HG02973 (cell line): ENCODE results near the gene HLA-DPA1.
"Not testable (repeated sequence)": the region's sequence is repeated elsewhere in the genome, so short reads cannot be mapped to it uniquely, and the experiment has no call there.

Experiments used
- ATAC-seq: cut with Tn5 transposase; IDR thresholded peaks from one replicate; pipeline ENCODE4 v1.9.1; 2021; ENCODE audit warnings: moderate library complexity; ENCODE audit not compliant: unreplicated experiment

The HLA-DPA1 gene

GRCh38 chr6:33073431-33073871, at the start of gene HLA-DPA1:
HLA-DPA1 (minus strand) TSS chr6:33073649.
- peak; percentile 65 for ATAC-seq

GRCh38 chr6:33123181-33123580, 49.7 kb upstream of the HLA-DPA1 start:
- ATAC-seq: no peak

DNA sequence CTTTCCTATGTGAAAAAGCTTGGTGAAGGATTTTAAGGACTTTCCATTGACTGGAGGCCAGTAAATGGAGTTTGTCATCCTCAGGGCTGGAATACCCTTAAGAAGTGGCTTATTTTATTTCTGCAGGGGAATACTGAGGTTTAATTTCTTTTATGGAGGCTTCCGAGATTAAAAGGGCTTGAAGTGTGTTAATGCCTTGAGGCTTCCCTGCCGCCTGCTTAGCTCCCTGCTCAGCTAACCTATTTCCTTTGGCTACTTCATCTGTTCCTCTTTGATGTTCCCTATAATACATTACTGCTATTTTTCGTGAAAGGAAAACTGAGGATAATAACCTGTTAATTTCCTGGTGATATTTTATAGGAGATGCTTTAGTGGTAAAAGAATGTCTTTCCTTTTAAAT, 46.6 kb upstream of the HLA-DPA1 start:
- no peak for ATAC-seq

DNA sequence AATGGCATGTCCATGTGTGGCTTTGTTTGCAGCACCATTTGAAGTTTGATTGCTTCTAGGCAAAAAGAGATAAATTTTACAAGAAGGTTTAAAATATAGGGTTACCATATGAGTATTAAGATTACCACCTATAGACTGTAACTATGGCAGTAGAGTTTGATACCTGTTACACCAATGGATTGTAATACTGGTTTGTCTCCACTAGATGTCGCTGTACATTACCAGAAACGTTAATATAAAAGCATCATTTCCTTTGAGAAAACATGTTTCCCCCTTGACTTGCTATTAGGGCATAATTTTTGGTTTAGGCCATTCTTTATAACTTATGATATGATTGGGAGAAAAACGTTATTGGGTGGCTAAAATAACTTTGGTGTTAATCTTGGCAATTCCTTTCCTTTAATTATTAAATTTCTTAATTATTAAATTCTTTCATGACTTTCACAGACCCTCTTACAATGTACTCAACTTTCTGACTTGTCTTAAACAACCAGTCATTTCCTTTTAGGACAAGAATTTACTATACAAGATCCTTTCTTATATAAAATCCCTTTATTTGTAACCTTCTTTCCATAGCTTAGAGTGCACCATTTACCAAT, 45.2 kb upstream of the HLA-DPA1 start:
- no peak for ATAC-seq

- no peak for ATAC-seq
Measured at GRCh38 chr6:33117811-33118277, 44.4 kb upstream of the HLA-DPA1 start.

- ATAC-seq: no peak
Measured at GRCh38 chr6:33116841-33117711, 43.6 kb upstream of the HLA-DPA1 start.

- no peak for ATAC-seq
Measured at GRCh38 chr6:33116417-33116816, 43.0 kb upstream of the HLA-DPA1 start.

DNA sequence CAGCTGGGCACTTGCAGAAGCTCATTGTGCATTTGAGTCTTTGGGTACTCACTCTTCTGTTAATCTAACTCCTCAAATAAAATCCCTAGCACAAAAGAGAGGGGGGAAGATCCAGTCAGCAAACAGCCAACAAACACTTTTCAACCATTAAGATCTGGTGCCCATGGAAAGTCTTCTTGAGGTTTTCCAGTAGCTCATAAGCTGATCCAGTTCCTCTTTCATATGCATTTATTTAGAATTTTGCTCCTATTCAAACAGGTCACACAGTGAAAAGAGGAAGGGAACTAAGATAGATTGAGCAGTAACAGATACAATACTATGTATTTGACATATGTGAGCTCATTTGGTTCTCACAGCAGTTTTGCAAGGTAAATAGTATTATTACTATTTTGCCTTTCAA, 41.0 kb upstream of the HLA-DPA1 start:
- ATAC-seq: no peak

DNA sequence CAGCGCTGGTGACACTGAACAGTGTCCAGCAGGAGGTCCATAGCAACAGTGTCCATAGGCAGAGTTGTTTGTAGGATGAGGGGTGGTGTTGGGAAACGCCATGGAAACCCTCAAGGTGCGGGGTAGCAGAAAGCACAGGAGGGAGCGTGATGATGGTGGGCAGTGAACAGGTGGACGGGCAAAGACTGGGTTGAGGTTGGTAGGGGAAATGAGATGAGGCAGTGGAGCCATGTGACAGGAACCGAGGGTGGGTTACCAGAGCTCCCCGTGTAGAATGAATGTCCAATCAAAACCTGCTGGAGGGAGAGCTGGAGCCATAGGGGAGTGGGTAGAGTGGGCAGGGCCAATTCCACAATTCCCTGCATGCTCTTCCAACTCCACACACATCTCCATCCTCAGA, 40.3 kb upstream of the HLA-DPA1 start:
- ATAC-seq: no peak

- peak; percentile 73 for ATAC-seq
Measured at GRCh38 chr6:33112148-33112547, 38.7 kb upstream of the HLA-DPA1 start.

GRCh38 chr6:33108307-33108706, 34.9 kb upstream of the HLA-DPA1 start:
- no peak for ATAC-seq

GRCh38 chr6:33107641-33108040, 34.2 kb upstream of the HLA-DPA1 start:
- no peak for ATAC-seq

GRCh38 chr6:33105916-33106871, 32.7 kb upstream of the HLA-DPA1 start:
- no peak for ATAC-seq

DNA sequence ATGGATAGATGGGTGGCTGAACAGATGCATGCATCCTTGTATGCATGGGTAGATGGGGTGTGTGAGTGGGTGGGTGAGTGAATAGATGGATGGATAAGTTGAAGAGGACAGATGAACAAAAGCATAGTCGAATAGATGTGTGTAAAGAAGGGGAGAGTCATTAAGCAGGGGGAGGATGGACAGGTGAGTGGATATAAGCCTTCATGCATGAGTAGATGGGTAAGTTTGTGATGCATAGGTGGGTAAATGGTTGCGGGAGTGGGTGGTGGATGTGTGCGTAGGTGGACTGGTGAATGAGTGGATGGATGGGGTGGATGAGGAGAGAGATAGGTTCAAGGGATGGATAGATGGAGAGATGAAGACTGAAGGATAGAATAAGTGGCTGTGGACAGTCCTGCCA, 31.9 kb upstream of the HLA-DPA1 start:
- no peak for ATAC-seq

GRCh38 chr6:33104887-33105286, 31.4 kb upstream of the HLA-DPA1 start:
- ATAC-seq: no peak

DNA sequence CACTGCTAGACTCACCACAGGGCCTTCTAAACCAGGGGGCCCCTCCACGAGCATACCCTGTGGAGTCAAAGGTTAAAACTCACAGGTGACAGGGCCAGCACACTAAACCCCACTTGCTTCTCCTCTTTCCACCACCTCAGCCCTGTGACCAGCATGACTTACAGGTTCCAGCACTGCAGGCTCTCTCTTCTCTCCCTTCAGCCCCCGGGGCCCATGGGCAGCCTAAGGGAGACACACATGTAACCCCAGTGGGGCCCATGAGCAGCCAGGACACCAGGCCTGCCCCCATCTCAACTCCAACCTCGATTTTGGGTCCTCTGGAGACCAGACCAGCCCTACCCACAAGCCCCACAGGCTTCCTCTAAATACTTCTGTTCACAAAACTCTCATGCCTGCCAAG, 30.3 kb upstream of the HLA-DPA1 start:
- no peak for ATAC-seq

GRCh38 chr6:33101121-33101737, 27.8 kb upstream of the HLA-DPA1 start:
- ATAC-seq: not testable (repeated sequence)

- no peak for ATAC-seq
Measured at GRCh38 chr6:33095681-33096080, 22.2 kb upstream of the HLA-DPA1 start.

- ATAC-seq: no peak
Measured at GRCh38 chr6:33093855-33094254, 20.4 kb upstream of the HLA-DPA1 start.

GRCh38 chr6:33092385-33092784, 18.9 kb upstream of the HLA-DPA1 start:
- ATAC-seq: no peak

DNA sequence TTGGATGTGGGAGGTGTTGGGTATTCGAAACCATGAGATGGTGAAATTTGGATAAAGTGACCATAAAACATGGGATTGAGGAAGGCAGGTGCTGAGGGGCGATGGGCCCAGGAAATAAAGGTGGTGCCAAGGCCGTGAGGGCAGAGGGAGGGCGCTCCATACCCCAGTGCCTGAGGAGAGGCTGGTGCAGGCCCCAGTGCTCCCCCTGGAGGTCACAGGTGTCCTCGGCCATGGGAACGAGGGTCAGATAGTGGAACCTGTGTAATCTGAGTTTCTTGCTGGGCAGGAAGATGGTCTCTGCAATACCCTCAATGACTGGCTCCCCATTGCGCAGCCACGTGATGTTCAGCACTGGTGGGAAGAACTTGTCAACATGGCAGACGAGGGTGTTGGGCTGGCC, 18.5 kb upstream of the HLA-DPA1 start:
- no peak for ATAC-seq
